ENCODE measurements around the gene CAMK1D.

CAMK1D gene

DNA sequence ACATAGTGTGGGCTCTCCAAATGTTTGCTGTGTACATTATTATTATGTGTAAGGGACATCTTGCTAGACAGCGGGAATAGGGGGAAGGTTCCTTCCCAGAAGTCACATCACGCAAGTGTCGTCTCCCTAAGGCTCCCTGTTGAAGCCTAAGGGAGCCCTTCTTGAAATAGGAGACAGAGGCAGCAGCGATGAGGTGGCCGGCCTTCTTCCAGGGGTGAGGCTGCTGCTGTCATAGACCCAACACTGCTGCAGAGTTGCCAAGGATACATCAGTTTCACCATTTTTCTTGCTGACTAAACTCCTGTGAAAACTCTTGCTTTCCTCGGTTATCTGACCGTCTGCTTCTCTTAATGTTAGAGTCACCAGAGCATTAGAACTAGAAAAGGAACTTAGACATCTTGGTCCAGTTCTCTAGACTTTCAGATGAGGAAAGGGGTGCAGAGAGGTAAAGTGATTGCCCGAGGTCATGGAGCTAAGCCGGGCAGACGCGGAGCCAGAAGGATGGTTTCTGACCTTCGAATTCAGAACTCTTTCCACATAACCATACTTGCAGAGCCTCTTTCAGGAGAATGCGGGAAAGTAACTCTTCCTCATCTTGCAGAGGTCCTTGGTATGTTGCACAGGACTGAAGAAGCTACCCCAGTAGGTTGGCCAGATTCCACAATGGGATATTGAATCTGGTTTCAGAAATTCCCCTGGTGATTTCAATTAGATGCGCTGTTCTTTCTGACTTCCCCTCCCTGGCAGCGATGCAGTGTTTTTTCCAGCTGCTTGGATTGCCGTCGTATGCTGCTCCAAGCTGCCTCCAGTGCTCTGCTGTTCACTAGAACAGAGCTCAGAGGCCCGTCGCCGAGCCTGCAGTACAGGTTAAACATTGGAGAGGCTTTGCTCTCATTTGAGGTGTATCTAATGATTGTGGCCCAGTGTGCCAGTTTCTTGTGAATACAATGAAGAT, 217.1 kb downstream of the CAMK1D start:
- DNase-seq, result no peak

DNA sequence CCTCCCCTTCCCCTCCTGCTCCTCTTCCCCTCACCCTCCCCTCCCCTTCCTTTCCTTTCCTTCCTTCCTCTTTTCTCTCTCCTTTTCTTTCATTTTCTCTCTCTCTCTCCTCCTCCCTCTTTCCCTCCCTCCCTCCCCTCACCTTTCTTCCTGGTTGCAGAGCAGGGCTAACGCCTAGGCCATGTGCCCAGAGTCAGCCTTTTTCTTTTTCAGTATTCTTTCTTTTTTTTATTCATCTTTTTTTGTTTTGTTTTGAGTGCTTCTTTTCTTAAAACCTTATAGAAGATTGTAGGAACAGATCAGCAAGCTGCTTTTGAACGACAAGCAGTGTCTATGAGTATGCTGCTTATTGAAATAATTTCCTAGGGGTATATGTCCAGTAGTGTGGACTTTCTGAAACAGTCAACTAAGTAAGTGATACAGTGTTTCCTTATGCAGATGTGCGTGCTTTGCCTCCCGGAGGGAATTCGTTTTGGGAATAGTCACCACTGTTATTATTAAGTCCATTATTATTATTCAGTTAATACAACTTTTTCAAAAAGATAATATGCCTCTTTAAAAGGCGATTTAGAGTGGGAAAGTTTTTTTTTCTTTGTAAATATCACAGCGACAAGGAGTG, 219.2 kb downstream of the CAMK1D start:
- DNase-seq, result no peak

DNA sequence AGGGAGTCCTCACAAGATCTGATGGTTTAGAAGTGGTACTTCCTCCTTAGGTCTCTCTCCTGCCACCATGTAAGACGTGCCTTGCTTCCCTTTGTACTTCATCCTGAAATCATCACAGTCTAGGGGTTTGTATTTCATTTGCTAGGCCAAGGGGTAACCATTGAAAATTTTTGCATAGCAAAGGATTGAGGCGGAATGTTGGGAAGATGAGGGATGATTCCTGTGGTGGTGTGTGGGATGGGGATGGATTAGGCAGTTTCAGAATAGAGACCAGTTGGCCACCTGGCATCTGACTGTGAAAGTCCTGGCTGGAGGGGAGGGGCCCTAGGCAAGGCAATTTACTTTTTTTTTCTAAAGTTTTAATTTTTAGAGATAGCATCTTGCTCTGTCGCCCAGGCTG, 222.9 kb downstream of the CAMK1D start:
- DNase-seq, result no peak

DNA sequence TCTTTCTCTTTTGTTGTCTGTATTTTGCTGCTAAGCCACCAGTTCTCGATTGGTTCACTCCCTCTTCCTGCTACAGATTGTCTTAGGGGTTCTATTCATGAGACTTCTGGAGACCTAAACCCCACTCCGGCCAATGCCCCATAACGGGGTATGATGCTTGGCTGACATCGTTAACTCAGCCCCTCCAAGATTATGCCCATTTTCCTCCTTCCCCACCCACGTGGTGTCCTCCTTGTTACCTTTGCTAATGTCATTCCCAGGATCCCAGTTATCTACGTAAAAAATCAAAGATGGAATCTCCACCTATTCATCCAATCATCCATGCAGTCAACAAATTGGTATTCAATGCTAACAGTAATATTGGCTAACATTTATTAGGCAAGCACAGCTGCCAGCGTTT, 228.3 kb downstream of the CAMK1D start:
- no peak for DNase-seq

DNA sequence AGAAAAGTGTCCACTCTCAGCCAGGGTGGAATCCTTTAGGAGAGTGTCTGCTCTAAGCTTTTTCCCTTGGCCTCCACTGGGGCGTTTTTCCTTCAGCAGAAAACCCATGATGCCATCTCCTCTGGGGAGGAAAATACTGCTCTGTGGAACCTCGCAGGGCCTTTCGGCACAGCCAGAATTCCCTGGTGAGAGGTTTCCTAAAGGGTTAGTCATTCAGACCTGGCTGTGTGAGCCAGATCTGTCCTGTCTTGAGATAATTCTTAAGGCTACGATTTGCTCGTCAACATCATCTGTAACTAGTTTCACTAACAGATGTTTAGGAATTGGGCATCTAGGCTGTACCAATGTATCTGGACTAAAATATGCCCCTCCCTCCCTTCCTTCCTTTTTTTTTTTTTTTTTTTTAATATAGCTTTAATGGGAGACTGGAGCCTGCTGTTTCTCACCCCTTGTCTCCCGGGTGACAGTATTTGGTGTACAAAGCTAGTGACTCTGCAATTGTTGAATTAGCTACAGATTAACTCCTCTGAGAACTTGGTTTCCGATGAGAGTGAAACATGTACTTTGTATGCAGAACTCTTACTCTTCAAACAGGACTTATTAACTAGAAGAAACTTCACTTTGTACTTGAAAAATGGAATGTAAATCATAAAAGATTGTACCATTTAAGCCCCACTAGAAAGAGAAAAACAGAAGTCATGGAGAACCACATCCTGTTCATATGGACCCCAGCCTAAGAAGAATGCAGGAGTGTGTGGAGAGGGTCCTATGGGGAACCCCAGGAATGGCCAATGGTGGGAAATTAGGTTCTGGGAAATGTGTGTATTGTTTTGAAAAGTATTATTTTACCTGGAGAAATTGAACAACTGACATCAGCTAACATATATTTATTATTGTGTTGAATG, 230.9 kb downstream of the CAMK1D start:
- DNase-seq, result no peak

DNA sequence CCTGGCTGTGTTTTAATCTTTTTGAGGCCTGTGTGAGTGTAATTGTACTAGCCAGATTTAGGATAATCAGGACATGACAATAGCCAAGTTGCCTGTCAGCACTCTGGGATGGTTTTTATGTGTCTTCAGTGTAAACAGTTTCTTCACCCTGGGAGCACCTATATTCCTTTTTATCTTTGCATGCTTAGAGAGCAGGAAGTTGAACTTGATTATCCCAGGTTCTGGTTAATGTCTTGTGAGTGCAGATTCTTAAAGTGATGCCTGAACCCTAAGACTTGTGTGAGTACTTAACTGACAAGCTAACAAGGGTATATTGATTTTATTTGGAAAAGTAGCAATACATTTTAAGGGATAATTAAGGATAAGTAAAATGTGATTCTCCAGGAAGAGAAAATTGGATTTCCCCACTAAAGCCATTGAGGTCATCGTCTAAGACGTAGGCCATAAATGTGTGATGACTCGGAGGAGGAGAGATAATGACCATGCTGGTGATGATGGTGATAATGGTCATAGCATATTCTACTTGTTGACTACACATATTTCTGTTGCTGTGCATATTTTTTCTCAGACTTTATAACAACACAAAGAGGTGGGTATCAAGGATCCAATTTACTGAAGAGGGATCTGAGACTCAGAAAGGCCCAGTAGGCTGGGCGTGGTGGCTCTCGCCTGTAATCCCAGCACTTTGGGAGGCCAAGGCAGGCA, 234.7 kb downstream of the CAMK1D start:
- DNase-seq, result no peak

DNA sequence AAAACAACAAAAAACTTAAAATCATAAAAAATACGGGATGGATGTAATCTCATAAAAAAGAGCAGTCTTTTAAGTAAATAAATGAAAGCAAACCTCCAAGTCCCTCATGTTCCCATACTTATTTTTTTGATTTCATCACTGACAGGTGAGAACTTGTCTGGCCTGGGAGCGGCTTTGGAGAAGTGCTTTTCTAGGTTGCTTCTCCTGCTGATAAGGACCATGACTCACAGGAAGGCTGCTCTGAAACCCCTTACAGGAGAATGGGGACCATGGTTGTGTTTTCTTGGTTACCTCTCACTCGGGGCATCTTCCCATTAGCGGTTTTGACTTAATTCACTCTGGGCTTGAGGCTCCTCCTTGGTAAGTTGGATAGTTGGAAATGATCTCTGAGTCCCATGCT, 237.4 kb downstream of the CAMK1D start:
- no peak for DNase-seq

DNA sequence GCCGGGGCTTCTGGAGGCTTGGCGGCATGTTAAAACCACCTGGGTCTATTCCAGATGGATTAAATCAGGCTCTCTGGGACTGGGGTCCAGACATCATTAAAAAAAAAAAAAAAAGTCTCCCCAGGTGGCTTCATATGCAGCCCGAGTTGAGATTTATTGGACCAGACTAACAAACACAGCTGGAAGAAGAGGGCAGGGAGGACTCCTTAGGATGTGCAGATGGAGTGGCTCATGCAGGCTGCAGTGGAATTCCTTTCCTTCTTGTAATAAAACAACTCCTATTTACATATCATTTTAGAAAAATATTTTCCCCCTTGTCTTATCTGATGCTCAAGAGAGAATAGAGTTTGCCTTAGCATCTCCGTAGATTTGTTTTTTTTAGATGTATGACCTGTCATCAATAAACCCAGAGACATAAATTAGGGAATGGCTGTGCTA, 238.1 kb downstream of the CAMK1D start:
- DNase-seq, result no peak

DNA sequence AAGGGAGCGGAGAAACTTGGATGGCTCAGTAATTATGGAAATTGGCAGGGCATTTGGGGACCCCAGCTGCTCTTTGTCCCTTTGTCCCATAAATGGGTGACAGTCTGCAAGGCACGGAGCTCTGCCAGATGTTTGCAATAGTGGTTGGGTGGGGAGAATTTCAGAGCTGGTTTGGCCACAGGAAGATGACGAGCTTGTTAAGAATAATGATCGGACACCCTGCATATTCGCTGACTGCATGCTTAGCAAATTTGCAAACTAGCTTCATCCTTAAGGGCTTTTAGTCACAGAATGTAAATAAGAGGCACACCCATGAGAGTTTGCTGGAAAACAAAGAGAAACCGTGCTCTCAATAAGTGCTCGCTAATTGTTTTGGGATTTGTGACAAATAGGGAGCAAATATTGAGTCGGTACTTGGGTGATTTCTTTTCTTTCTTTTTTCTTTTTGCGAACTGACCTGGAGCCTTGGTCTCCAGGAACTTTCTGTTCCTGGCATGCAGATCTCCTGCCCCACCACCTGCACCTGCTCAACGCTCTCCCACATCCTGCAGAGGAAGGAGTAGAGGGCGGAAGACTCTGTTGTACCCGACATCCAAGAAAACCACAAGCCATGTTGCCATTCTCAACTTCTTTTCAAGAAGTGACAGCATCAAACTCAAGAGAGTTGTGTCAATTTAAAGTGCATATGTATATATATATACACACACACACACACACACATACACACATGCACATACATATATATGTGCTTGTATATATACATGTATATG, 238.9 kb downstream of the CAMK1D start:
- DNase-seq, result no peak

DNA sequence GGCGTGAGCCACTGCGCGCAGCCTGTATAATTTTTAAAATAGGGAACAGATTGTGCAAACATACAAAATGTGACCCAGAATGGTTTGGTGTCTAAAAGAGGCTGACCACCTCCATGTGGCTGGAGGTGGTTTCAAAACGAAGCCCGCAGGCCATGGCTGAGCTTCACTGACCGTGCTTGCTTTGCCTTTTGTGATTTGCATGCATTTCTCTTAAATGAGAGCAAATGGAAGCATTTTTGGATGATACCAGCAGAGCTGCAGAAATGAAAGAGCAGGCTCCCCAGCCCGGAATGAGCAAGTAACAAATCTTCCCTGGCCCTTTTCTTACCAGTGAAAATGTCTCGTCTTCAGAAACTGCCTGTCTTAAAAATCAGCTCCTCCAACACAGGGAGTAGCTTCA, 239.9 kb downstream of the CAMK1D start:
- DNase-seq, result no peak

DNA sequence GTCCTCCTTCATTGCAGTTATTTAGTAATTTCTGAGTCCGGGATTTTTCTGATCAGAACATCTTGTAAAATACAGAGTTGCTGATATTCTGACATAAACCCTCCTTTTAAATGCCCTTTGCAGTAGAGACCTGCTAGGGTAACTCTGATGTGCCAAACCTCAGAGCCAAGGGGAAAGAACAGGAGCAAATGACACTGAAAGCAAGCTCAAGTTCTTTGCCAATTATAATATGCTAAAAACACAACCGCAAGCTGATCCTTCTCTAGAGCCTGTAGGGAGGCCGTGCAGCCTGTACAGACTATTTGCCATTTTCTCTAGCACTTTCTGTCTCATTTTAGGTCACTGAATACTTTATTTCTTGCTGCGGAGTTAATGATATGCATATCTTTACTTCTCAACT, 240.4 kb downstream of the CAMK1D start:
- DNase-seq, result no peak

DNA sequence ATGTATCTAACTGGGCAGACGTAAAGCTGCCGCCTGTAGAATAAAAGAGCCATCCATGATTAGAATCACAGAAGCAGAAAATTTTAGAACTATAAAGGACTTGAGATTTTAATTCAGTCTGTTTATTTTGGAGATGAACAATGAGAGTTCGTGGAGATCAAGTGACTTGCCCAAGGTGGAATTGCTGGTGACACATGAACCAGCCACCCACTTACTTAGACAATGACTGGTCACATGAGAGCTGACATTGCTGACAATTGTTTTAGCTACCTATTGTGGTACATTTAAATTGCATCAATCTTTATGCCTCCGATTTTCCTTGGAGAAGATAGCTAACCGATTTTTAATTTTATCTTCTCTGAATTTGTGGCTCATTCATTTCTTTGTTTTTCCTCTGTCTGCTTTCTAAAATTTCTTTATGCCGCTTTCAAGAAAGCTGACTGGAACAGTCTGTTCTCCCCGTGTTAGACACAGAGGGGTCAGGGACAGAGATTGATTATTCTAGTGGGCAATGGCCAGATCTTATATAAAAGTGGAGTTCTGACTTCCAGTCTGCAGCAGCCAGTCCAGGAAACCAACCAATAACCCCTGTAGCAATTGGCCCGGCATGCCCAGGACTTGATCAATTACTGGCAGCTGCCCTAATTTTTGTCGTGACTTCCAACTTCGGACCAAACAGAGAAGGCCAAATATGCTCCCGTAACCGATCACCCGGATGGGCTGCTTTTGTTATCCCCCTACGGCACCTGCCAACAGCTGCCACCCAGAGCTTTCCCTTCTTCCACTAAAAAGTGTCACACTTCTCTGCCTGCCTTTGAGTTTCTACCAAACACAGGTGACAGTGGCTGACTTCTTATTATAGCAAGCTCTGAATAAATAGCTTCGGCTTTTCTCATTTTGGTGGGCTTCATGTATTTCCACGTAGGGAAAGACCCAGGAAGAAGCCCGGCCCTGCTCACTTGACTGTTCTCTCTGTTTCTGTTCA, 241.6 kb downstream of the CAMK1D start:
- no peak for DNase-seq

DNA sequence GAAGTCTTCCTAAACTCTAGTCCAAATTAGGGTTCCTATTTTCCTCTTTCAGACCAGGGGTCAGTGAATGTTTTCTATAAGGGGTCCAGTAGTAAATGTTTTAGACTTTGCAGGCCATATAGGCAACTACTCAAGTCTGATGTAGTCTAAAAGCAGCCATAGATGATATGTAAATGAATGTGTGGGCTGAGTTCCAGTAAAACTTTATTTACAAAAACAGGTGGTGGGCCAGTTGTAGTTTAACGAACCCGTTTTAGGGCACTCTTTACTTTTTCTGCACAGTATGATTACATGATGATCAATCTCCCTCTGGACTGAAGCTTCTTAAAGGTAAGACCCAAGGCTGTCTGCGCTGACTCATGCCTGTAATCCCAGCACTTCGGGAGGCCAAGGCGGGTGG, 243.6 kb downstream of the CAMK1D start:
- no peak for DNase-seq

DNA sequence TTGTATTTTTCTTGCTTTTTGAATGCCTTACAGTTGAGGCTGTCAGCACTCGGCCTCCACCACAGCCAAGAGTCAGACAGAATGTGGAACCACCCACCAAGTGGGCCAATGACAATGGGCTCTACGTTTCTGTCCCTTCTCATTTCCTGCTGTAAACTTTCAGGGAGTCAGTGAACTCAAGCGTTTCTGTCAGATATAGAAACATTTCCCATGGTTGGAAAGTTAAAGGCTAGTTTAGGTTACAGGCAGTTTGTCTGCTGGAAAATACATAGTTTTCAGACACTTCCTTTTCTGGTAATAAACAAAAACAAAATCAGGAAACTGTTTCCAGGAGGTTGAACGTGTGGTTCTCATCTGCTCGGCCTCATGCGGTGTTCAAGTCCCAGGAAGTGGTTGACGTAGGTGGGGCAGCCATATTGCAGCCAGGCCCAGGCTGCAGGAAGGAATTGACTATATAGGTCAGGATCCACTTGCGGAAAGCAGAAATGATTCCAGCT, 245.1 kb downstream of the CAMK1D start:
- no peak for DNase-seq

DNA sequence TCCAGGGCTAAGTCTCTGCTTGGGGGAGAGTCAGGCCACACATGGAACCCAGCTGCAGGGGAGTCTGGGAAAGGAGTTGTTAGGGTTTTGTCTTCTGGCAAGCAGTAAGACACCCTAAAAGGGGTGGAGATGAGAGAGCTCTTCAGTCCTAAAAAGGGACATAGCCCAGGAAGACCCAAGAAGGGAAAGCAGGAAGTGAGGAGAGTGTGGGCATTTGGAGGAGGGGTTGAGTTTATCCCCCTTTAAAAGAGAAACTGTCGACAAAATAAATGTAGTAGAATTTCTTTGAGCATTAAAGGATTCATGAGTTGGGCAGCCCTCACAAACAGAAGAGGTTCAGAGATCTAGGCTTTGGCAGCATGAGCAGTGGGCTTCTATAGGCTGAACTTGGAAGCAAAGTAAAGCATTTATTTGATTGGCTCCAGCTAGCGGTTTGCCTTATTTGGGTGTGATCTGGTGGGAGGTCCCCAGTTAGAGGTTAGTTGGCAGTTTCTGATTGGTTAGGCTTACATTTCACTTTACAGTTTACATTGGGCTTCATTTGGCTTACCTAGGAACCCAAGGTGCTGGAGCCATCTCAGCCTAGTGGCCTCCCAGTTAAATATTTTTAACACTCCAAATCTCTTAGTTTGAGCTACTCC, 246.7 kb downstream of the CAMK1D start:
- DNase-seq, result no peak

DNA sequence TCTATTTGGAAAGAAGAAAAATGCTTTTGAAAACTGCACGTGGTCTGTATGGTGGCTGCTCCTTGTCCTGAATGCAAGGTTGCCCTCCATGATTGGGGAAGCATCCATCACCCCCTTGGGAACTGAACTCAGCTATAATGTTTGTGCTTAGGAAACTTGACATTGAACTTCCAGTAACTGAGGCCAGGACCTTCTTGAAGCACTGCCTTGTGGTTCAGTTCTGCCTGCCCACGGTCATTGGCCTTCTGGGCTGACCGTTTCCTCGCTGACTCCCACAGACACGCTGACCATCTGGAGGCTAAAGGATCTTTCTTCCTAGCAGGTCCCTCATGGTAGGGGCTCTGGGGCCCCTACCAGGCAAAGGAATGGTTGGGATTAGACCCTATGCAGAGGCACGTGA, 247.8 kb downstream of the CAMK1D start:
- DNase-seq, result no peak

DNA sequence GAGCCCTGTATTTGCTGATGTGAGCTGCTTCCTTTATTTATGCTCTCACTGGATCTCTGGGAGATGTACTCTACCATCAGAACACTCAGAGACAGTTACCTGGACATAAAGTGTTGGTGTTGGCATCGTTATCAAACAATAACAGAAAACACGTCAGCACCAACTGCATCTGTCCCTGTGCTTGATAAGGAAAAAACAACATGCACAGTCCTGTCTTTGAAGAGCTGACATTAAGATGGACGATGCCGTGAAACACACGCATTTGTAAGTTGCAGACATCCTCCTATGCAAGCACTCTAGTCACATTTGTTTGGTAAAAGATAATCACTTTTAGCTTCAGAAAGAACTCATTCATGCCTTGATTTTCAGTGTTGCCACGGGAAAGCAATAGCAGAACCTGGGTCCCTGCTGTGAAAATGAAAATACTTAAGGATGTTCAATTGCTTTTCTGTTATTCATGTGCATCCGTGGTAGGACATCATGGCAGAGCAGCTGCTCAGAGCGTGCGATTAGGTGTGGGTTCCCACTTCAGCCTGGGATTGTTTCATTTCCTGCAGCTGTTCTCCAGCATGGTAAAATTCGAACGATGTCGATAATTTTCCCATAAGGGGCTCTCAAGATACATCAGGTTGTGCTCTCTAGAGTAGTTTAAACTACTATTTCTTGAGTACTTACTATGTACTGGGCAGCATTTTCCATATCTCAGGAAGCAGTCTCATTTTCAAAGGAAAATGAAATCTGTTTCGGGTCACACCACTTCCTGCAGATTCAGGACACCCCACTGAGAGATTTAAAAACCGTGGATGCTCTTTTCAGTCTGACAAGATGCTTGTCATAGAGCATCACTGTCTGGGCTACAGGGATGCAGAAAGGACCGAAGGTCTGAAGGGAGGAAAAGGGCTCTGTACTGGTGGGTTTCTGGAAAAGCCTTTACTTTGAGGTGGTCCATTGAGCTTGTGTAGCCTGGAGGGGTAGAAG, 248.7 kb downstream of the CAMK1D start:
- no peak for DNase-seq

DNA sequence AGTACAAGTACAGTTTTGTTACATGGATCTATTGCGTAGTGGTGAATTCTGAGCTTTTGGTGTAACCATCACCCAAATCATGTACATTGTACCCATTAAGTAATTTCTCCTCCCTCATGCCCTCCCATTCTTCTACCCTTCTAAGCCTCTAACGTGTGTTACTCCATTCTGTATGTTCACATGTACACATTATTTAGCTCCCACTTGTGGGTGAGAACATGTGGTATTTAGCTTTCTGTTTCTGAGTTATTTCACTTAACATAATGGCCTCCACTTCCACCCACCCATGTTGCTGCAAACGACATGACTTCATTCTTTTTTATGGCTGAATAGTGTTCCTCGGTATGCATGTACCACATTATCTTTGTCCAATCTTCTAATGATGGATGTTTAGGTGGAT, 251.3 kb downstream of the CAMK1D start:
- no peak for DNase-seq

DNA sequence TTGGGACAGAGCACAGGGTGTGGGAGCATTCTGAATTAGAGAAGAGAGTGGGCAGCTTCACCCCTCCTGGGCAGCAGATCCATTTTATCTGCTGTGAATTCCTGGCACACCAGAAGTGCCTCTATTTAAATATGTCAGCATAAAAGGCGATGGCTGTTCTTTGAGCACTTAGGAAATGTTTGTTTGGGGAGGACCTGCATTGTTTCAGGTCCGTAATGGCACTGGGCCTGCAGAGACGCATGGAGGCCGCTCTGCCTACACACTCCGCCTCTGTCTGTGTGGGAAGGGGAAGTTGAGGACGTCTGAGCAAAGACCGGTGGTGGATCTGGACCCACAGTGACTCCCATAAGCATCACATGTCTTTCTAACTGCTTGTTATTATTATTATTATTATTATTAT, 253.2 kb downstream of the CAMK1D start:
- no peak for DNase-seq
